GM18499 (cell line): ENCODE data around the gene PDGFD.

ENCODE experiments used
- ATAC-seq: cut with Tn5 transposase; IDR thresholded peaks from one replicate; pipeline ENCODE4 v1.9.1; 2021; ENCODE audit warnings: moderate number of reproducible peaks; ENCODE audit not compliant: insufficient read depth, unreplicated experiment

PDGFD gene

DNA sequence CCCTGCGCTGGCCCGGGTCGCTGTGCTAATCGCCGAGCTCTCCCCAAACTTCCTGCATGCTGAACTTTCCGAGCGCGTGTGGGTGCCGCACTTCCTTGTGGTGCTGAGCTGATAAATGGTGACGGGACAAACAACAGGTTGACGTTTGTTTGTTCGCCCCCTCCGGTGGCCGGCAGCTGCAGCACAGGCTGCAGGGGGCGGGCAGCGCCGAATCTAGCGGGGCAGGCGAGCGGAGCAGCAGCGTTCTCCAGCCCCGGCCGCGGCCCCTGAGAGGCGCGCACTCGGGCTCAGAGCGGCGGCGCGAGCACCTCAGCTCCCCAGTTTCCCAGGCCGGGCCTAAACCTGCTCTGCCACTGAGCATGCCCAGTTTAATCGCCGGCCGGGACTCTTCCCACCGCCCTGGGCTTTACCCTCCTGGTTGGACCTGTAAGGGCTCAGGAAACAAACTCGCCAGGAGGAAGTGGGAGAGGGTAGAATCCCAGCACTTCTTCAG lies at the start of gene PDGFD:
PDGFD (minus strand) TSS at position 120 of the 493 bp plus-strand sequence.
- ATAC-seq = peak; percentile 75

DNA sequence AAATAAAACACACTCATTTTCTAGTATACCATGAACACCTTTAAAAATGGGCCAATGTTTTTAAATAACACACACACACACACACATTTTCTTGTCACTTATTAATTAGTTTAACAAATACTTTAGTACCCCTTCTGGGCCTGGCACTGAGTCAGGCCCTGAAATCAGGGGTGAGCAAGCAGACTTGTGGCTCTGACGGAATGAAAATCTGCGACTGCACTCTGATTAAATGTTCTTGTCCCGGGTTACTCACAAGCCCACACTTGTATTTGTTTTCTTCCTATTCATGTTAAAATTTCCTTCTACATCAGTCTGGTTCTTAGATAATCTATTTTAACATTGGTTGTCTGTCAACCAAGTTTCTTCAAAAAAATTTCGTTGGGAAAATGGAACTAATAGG lies 43.0 kb upstream of the PDGFD start:
- ATAC-seq = no peak

DNA sequence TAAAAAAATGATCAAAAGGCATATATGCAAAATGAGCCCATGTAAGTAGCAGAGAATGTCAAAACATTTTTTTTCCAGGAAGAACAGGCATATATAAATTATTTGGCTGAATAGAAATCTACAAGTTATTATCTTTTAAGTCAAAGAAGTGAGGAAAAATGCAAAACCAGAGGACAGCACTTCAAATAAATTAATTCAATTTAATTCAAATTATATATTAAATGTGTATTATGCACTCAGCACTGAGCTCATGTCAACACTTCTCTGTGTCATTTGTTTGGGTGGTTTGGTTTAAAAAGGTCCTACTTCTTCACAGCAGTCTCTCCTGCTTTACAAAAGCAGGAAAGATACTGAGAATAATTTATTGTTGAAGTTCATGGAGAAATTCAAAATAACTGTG lies 41.9 kb upstream of the PDGFD start:
- ATAC-seq = no peak

DNA sequence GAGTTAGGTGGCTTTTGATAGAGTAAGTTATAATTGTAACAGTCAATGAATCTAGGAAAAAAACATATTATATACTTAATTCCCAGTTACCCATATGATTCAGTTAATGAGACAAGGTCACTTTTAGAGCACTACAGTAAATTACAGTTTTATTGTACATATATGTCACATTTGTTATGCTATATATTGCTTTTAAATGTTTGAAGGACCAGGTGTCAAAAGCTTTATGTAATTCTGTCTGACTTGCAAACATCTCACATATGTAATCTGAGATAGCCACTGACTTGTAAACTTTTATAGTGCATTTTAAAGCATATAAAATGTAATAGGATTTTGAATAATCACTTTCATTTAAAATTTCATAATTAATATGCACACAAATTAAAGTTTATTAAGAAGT lies 36.7 kb upstream of the PDGFD start:
- ATAC-seq = no peak

DNA sequence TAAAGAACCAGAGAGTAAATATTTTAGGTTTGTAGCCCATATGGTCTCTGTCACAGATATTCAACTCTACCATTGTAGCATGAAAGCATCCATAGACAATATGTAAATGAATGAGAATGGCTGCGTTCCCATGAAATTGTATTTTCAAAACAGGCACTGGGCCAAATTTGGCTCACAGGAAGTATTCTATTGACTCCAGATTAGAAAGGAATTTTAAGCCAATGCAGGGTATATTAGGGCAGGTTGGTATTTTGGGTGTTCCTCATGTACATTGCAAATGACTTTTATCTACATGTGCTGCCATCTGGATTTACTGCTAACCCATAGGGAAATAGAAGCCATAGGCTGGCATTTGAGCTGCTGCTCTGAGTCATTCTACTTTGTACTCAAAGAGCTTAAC lies 35.1 kb upstream of the PDGFD start:
- no peak for ATAC-seq

DNA sequence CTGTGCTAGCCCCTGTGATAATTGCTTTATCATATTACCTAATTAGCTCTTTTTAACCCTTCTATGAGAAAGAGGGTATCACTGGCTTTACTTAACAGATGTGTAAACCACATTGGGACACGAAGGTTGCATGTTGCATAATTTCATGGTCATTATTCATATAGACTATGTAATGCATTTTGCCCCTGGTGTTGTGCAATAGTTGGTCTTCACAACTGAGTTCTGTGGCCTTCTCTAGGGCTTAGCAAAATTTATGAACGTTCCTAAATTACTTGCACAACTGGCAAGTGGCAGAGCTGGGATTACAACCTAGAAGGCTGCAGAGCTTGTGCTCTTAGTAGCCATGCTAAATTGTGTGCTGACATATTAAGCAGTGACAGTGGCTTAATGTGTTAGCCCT lies 34.6 kb upstream of the PDGFD start:
- no peak for ATAC-seq

DNA sequence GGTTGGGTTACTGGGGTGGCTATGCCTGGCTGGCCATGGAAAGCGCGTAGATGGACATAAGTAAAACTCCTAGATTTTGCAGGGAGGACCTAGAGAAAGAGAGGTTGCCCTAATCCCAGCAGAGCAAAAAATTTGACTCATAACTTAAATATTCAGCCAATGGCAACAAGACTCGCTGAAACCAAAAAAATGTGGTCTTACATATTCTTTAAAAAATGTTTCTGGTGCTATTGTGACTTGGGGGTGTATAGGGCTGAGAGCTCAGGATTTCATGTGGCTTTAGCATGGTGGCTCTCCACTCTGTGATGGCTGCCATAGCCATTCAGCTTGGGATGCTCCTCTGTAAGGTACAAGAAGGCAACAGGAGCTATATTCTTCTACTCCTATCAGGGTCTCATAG lies 27.2 kb upstream of the PDGFD start:
- no peak for ATAC-seq

DNA sequence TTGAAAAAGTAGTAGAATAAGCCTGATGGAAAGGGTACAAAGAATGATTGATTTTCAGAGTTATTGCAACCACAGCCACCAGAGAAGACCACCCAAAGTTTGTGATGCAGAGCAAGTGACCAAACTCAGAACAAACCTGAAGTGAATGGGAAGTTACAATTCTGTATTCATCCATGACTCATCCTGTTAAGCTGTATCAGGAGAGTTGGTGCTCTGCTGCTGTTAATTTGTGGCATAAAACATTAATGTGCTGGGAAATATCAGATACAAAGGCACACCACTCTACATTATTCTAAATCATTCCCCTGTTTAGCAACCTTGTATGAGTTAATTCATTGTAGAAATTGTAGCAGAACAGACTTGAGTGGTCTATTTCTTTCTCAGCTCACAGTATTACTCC lies 19.6 kb upstream of the PDGFD start:
- no peak for ATAC-seq

DNA sequence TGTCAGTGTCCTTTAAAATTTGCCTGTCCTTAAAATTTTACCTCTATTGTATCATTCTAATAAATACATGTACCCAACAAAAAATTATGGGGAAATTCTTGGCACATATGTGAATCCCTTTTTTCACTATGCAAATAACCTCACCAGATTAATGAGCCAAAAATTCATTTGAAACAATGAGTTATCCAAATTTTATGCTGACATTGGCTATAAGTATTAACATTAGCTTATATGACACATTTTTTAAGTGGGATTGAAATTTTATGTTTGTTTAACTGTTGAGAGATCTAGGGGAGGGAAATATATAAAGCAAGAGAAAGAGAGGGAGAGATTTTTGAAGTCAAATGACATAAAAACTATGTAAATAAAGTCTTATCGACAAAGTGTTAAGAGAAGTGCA lies 11.8 kb upstream of the PDGFD start:
- ATAC-seq = no peak

DNA sequence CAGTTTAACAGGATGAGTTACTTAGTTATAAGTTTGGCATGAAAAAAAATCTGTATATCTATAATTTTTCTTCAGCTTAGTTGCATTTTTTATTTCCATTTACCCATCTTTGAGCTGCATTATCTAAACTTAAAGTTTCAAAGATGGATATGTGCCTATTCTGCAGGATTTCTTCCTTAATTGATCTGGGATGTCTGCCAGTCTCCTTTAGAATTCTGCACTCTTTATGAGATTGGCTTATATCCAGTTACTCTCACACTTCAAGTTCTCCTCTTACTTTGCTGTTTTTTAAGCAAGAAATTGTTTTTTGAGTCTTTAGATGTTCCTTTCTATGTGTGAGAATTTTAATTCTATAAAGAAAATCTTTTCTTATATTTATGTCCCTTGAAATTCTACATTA lies 5.1 kb upstream of the PDGFD start:
- no peak for ATAC-seq

DNA sequence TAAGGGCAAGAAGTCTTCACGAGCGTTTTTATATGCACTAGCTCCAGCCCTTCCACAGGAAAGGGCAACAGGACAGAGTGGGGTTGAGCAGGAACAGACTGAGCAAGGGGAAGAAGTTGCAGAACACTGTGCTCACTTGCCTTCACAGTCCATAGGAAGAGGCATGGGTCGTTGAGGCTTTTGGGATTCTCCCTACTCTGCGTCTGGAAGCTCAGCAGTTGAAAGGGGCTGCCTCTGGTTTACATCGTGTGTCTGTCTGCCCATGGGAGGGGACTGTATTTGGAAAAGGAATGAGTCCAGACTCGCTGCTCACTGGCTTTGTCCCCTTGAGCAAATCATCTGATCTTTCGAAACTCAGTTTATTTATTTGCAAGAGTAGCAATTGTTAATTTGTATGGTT lies 1.1 kb upstream of the PDGFD start:
- ATAC-seq = no peak

DNA sequence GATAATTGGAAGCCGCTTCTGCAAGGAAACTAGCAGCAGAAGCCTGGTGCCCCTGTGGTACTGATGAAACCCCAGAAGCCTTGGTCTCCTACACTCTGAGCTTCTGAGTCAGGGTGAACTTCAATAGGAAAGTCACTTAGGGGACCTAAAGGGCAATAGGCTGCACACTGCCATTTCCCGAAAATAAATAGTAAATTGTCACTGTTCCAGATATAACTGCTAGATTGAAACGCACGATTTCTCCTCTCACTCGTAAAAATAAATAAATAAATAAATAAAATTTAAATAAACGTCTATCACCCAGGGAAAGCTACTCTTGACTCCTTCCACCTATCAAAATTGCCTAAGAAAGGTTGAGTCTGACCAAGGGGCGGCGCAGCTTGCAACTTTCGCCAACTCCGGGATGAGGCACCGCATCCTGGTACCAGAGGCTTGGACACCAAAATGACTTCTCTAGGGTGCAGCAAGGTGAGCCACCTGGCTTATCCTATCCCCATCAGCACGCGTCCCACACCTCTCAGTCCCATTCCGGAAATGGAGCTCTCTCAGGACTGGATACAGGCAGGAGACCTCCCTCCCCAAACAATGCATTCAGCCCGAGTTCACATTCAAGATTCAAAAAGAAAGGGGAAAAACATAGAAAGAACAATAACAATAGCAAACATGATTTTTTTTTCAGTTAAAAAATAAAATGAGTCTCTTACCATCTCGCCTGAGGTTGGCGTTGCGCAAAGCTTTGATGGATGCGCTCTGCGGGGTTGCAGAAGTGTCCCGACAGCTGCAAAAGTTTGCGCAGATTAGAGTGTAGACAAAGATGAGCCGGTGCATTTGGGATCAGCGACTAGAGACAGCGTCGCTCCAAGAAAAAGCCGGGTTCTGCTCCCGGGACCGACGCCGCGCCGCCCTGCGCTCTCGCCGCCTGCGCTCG lies 583 bp downstream of the PDGFD start:
- peak; percentile 10 for ATAC-seq

DNA sequence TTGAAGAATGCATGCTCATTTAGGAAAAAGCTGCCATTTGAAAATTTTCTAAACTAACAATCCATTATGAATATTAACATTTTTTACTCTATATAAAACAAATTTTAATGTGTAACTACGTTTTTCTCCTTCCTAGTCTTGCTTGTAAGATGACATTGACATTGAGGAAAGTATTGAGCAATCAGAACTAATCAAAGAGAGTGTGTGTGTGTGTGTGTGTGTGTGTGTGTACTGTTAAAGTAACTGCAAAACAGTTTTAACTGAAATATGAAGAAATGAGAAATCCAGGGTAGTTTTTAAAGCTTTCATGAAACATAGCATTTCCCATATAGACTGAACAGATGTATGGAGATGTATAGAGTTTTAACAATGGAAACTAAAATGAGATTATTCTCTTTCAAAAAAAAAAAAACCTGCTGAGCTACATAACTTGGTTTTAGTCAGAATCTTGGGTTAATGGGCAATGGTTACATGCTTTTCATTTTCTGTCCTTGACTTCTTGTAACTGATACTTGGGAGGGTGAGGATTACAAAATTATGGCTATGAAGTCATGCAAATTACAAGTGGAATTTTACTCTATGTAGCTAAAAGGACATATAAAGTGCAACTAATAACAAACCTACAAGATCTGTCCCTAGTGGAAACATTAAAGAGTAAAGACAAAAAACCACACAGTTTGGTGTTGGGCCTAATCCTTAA lies 2.0 kb downstream of the PDGFD start:
- no peak for ATAC-seq

DNA sequence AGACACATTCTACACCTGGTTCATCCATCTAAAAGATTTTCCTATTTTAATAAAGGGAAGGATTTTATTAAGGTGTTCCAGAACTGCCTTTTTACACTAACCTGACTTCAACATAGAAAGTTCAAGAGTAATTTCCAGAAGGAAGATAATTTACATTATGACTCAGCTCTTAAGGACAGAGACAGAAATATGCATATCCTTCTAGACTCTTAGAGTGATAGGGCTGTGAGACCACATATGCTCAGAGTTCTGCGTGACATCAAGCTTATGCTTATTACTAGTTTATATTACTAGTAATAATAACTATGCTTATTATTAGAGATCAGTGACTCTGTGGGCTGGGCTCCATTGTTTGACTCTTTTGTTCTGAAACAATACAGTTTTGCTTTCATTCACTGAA lies 4.6 kb downstream of the PDGFD start:
- ATAC-seq = no peak

DNA sequence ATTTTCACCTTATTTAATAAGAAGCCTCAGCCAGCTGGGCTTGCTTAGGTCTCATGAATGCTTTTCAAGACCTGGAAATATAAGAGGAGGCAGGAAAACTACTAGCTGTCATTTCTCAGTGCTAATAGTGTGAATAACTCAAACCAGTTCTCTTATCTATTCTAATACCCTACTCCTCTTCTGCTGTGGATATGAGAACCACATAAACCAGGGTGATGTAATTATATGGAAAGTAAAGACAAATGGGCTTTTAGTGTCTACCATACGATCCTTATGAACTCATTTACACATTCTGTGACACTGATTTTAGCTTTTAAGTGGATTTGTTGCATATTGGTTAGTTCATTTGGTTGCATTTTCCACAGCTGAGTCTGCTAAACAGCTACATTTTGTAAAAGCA lies 8.6 kb downstream of the PDGFD start:
- no peak for ATAC-seq

DNA sequence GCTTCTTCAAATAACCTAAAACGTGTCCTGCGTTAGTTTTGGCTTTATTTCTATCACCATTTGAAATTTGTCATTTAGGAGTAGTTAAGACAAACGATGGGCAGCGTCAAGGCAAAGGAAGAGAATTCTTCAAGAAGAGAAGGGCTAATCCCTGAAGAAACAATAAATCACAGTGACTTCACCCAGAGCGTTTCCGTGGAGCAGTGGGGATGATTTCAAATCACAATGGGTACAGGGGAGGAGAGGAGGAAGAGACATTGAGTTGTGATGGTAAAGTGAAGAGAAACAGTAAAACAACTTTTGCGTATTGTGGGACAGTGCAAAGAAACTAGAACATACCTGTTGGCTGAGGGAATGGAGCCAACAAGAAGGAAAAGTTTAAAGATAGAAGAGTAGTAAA lies 9.7 kb downstream of the PDGFD start:
- no peak for ATAC-seq

DNA sequence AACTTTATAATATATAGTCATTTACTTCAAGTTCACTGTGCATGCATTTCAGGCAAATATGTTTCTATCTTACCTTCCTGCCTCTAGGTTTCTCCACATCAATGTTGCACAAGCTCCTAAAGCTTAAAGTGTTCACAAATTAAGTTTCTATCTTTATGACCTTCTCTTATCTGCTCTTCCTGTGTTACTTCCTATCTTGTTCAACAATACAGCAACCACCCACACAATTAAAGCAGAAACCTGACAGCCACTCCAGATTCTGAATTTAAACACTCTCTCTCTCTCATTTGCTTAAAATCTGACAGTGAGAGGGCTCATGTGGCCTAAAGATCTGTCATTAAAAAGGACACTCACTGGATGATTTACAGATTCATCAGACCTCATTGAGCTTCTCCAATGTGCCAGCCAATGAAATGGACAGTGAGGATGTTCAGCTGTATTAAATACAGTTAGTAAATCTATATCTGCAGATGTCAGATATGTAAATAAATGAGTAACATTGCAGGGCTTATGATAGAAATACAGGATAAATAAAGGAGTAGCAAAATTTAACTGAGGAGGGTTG lies 10.9 kb downstream of the PDGFD start:
- ATAC-seq = no peak

DNA sequence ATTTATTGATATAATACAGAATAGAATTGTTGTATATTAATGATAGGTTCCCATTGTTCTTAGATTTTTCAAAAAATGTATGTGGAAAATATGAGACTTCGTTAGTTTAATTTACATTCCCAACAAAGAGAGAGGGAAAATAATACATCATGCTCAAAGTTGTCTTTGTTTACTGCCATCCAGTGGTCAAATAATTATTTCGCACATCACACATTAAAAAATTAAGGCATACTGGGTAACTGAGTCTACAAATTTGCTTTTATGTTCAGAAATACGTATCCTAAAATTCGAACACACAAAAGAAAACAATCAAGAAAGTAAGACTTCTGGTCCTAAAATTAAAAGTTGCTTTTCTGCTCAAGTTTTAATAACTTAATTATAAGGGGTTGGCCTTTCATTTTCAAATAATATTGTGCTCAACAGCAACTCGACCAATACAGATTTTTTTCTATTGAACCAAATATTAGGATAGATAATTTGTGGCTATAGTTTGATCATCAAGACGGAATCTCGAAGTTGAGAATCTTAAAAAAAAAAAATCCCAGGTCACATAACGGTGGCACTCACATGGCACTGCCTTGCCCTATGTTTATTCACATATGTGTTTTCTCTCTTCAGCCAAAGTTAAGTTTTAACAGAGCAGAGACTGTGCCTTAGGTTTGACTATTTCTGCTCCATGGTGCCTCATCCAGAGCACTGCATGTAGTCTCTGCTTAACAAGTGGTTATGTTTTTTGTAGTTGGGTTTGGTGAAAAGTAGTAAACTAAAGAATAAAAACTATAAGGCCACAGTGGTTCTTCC lies 12.3 kb downstream of the PDGFD start:
- no peak for ATAC-seq

DNA sequence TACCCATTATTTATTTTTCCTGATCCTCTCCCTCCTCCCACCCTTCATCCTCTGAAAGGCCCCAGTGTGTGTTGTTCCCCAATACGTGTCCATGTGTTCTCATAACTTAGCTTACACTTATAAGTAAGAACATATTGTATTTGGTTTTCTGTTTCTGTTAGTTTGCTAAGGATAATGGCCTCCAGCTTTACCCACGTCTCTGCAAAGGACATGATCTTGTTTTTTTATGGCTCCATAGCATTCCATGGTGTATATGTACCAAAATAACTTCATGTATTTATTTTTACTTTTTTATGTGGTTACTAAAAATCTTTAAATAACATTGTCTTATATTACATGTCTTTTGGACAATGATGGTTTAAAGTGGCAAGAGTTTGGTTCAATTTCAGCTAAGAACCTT lies 15.2 kb downstream of the PDGFD start:
- no peak for ATAC-seq

DNA sequence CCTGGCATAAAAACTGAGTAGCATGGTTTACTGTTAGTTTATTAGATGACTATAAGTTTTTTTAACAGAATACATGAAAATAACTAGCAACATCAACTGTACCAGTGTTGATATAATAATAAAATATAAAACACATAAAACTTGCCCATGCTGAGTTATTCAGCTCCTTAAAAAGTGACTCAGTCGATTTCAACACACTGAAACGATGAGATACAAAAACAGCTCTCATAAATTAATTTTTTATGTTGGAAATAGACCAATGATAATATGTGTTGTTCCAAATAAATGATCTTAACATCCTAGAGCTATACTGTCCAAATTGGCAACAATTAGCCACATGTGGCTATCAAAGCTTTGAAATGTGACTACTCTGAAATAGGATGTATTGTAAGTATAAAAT lies 15.9 kb downstream of the PDGFD start:
- ATAC-seq = no peak
